HepG2 (cell line): ENCODE results near the gene ZMIZ2. TPM values are rescaled to one million over a fixed set of nuclear protein-coding genes. Genes with fewer than 3 reads are reported as not detected.
A peak's percentile ranks its signal among the peaks of the same experiment; 100 is the strongest.

Experiments
- ATF5 ChIP-seq: sonication (generic); formaldehyde crosslinking; IDR thresholded peaks from 2 replicates; pipeline ENCODE4 v1.4.0; 2020; ENCODE audit warnings: mild to moderate bottlenecking, low read depth, missing genetic modification reagents
- EP300 ChIP-seq, 3 experiments: sonication (generic) in 1 of 3; formaldehyde crosslinking in 1 of 3; IDR thresholded peaks; 2 replicates each; pipeline versions ENCODE4 v1.5.1 to v1.6.1; 2011 to 2020; ENCODE audit warnings: low read depth in 2 of 3, low read length in 2 of 3, borderline replicate concordance in 1 of 3, improper control_type of control experiment in 1 of 3, mild to moderate bottlenecking in 1 of 3, missing genetic modification reagents in 1 of 3, moderate library complexity in 1 of 3
- KDM2A ChIP-seq: sonication (generic); formaldehyde crosslinking; IDR thresholded peaks from 2 replicates; pipeline ENCODE4 v1.4.0; 2020; ENCODE audit warnings: low read depth, missing genetic modification reagents, borderline replicate concordance
- KDM5B ChIP-seq: sonication (generic); formaldehyde crosslinking; IDR thresholded peaks from 2 replicates; pipeline ENCODE4 v1.4.0; 2020; ENCODE audit warnings: missing genetic modification reagents, mild to moderate bottlenecking, borderline replicate concordance
- MED8 ChIP-seq: sonication (generic); formaldehyde crosslinking; IDR thresholded peaks from 2 replicates; pipeline ENCODE4 v1.8.1; 2023; ENCODE audit warnings: mild to moderate bottlenecking, missing genetic modification reagents; ENCODE audit not compliant: insufficient replicate concordance
- NR3C1 ChIP-seq: sonication (generic); formaldehyde crosslinking; IDR thresholded peaks from 2 replicates; pipeline ENCODE4 v1.4.0; 2020; ENCODE audit warnings: missing genetic modification reagents
- REXO4 ChIP-seq: sonication (generic); formaldehyde crosslinking; IDR thresholded peaks from 2 replicates; pipeline ENCODE4 v1.8.0; 2022; ENCODE audit warnings: missing genetic modification reagents, mild to moderate bottlenecking, borderline replicate concordance
- SMC3 ChIP-seq: IDR thresholded peaks from 2 replicates; pipeline ENCODE4 v1.6.1; 2011; ENCODE audit warnings: low read length, improper control_type of control experiment
- SP1 ChIP-seq, 2 experiments: fragments of 450-650 bp in 1 of 2; sonication (generic) in 1 of 2; formaldehyde crosslinking in 1 of 2; IDR thresholded peaks; 2 replicates each; pipeline versions ENCODE4 v1.4.0 to v1.6.1; 2016 to 2020; ENCODE audit warnings: missing genetic modification reagents in 1 of 2
- TAF1 ChIP-seq: sonication (generic); formaldehyde crosslinking; IDR thresholded peaks from 2 replicates; pipeline ENCODE4 v1.4.0; 2020; ENCODE audit warnings: missing genetic modification reagents
- TCF7 ChIP-seq: sonication (generic); IDR thresholded peaks from 2 replicates; pipeline ENCODE4 v1.6.1; 2016; ENCODE audit warnings: antibody characterized with exemption, low read depth
- ZBTB39 ChIP-seq: sonication (generic); formaldehyde crosslinking; IDR thresholded peaks from 2 replicates; pipeline ENCODE4 v1.5.0; 2020; ENCODE audit warnings: missing genetic modification reagents
- ZNF121 ChIP-seq: sonication (generic); formaldehyde crosslinking; IDR thresholded peaks from 2 replicates; pipeline ENCODE4 v1.5.0; 2020; ENCODE audit warnings: mild to moderate bottlenecking, missing genetic modification reagents
- ZNF124 ChIP-seq: sonication (generic); formaldehyde crosslinking; IDR thresholded peaks from 2 replicates; pipeline ENCODE4 v1.4.0; 2020; ENCODE audit warnings: missing genetic modification reagents
- ZNF20 ChIP-seq: sonication (generic); formaldehyde crosslinking; IDR thresholded peaks from 2 replicates; pipeline ENCODE4 v1.4.0; 2020; ENCODE audit warnings: mild to moderate bottlenecking, moderate library complexity, missing genetic modification reagents
- ZNF30 ChIP-seq: sonication (generic); formaldehyde crosslinking; IDR thresholded peaks from 2 replicates; pipeline ENCODE4 v1.5.0; 2020; ENCODE audit warnings: mild to moderate bottlenecking, missing genetic modification reagents
- ZNF362 ChIP-seq: sonication (generic); formaldehyde crosslinking; IDR thresholded peaks from 2 replicates; pipeline ENCODE4 v1.4.0; 2020; ENCODE audit warnings: missing genetic modification reagents, mild to moderate bottlenecking, borderline replicate concordance
- ZNF576 ChIP-seq: sonication (generic); formaldehyde crosslinking; IDR thresholded peaks from 2 replicates; pipeline ENCODE4 v1.4.0; 2020; ENCODE audit warnings: mild to moderate bottlenecking, missing genetic modification reagents
- ZNF687 ChIP-seq: sonication (generic); formaldehyde crosslinking; IDR thresholded peaks from 2 replicates; pipeline ENCODE4 v1.5.1; 2020; ENCODE audit warnings: mild to moderate bottlenecking, missing genetic modification reagents, moderate library complexity
- ZSCAN21 ChIP-seq: sonication (generic); formaldehyde crosslinking; IDR thresholded peaks from 2 replicates; pipeline ENCODE4 v1.8.0; 2022; ENCODE audit warnings: mild to moderate bottlenecking, missing genetic modification reagents, moderate library complexity, borderline replicate concordance
- polyA plus RNA-seq, 8 experiments: library from polyadenylated mRNA; depleted of rRNA in 3 of 8; stranded (reverse) in 7 of 8; unstranded in 1 of 8; fragments of >200 nt; fragmentation: Illumina TruSeq in 4 of 8; extraction: Trizol in 4 of 8; gene quantifications; 2 replicates each; pipeline versions ENCODE4 v1.2.1 to v1.2.3, GENCODE V29; 2011 to 2016; ENCODE audit warnings: low read depth in 4 of 8, missing spikeins in 1 of 8, mixed read lengths in 1 of 8; ENCODE audit not compliant: insufficient read depth in 1 of 8
- total RNA-seq, 5 experiments: library from RNA; depleted of rRNA; stranded (reverse); fragments of >200 nt; fragmentation: Illumina TruSeq; extraction: Trizol; gene quantifications; 2 replicates each; pipeline ENCODE4 v1.2.3, GENCODE V29; 2016; ENCODE audit warnings: low read depth in 1 of 5

ZMIZ2 gene
- total and polyA plus RNA-seq, 2 of the 13 experiments (the other 11 are each of a cell fraction or from before 2014, with no cell fraction given), result 4.9 to 7.9 TPM

- TF ChIP-seq SMC3 (peak; percentile 15; the same call in 1 of the 2 replicates), ZNF30 (no peak), MED8 (CRISPR knock-in tag) (no peak), NR3C1 (CRISPR knock-in tag) (no peak), ZBTB39 (CRISPR knock-in tag) (peak; percentile 62; the same call in 1 of the 2 replicates), EP300 (IDR thresholded peaks at IDR 0.05; ENCODE audit: low read depth in 2 of 2, low read length in 2 of 2) (no peak), EP300 (CRISPR knock-in tag; IDR thresholded peaks at IDR 0.05; ENCODE audit: borderline replicate concordance) (no peak), ZNF687 (CRISPR knock-in tag) (no peak), ZNF121 (CRISPR knock-in tag) (no peak), TAF1 (CRISPR knock-in tag) (no peak), SP1 (IDR thresholded peaks at IDR 0.05) (no peak), SP1 (CRISPR knock-in tag; IDR thresholded peaks at IDR 0.05) (no peak), KDM5B (CRISPR knock-in tag) (no peak), ATF5 (CRISPR knock-in tag) (no peak), ZNF124 (CRISPR knock-in tag) (no peak), ZNF576 (no peak), REXO4 (CRISPR knock-in tag) (no peak), ZNF20 (CRISPR knock-in tag) (no peak), ZNF362 (CRISPR knock-in tag) (peak; percentile 84), TCF7 (no peak), ZSCAN21 (peak; percentile 98), KDM2A (CRISPR knock-in tag) (0 out of 2 replicates have a peak, but pooled peaks have one; percentile 19)
These were observed 24.2 kb downstream of the ZMIZ2 start (continued) for GRCh38 chr7:44772867-44773266.
